HG02970 (cell line): ENCODE measurements around the gene ITGA1.
"Not testable (repeated sequence)": the region's sequence is repeated elsewhere in the genome, so short reads cannot be mapped to it uniquely, and the experiment has no call there.

ENCODE experiments used
- ATAC-seq: cut with Tn5 transposase; IDR thresholded peaks from one replicate; pipeline ENCODE4 v1.9.1; 2021; ENCODE audit warnings: mild to moderate bottlenecking, moderate library complexity, moderate number of reproducible peaks; ENCODE audit not compliant: unreplicated experiment, low FRiP score

ITGA1 gene

GRCh38 chr5:52824827-52825226, 37.1 kb downstream of the ITGA1 start:
- ATAC-seq, result no peak

- peak; percentile 86 for ATAC-seq
Observed at GRCh38 chr5:52825826-52826225, 38.1 kb downstream of the ITGA1 start.

- ATAC-seq, result no peak
Observed at GRCh38 chr5:52827815-52828214, 40.1 kb downstream of the ITGA1 start.

DNA sequence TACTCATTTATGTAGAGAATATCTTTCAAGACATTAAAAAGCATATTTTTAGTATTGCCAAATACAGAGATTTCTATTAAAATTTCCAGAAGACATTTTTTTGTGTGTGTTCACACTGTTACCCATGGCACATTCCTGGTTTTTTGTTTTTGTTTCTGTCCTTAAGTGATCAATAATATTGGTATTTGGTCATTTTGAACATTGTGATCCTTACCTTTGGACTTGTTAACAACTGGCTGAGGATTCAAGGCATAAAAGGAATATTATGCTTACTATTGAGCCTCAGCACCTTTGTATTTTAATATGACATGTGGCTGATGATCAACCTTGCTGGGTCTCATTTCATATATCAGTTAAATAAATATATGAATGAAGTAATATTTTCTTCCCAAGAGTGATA, 41.9 kb downstream of the ITGA1 start:
- ATAC-seq, result no peak

- no peak for ATAC-seq
Observed at GRCh38 chr5:52830650-52831049, 42.9 kb downstream of the ITGA1 start.

DNA sequence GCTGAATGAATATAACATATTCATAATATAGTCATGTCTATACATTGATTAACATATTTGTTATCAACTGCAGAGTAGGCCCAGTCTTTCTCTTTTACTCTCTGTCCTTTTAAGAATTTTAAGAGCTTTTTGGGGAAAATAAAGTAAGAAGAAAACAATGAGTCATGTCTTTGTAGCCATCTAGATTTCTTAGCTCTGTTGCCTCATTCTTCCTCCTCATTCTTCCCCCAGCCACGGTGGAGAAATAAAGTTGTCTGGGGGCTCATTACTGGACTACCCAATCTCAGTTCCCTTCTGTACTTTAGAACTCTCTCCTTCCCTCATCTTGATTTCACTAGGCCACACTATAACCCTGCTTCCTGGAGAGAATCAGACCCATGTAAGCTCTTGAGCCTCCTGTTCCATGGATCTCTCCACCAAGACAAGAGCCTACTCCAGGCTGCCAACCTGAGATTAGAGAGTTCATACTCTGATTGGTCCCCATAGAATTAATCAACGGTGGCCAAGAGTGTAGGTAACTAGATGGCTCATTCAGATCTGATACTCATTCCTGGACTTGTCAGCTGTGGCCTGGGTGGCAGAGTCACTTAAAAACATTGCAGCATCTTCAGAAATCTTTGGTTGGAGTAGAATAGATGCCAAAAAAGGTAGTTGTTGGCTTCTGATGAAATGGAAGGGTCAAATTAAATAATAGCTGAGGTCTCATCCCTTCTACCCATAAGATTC, 44.2 kb downstream of the ITGA1 start:
- no peak for ATAC-seq

- no peak for ATAC-seq
Observed at GRCh38 chr5:52834320-52834719, 46.6 kb downstream of the ITGA1 start.

GRCh38 chr5:52837068-52837467, 49.4 kb downstream of the ITGA1 start:
- ATAC-seq, result no peak

- no peak for ATAC-seq
Observed at GRCh38 chr5:52837591-52838001, 49.9 kb downstream of the ITGA1 start.

DNA sequence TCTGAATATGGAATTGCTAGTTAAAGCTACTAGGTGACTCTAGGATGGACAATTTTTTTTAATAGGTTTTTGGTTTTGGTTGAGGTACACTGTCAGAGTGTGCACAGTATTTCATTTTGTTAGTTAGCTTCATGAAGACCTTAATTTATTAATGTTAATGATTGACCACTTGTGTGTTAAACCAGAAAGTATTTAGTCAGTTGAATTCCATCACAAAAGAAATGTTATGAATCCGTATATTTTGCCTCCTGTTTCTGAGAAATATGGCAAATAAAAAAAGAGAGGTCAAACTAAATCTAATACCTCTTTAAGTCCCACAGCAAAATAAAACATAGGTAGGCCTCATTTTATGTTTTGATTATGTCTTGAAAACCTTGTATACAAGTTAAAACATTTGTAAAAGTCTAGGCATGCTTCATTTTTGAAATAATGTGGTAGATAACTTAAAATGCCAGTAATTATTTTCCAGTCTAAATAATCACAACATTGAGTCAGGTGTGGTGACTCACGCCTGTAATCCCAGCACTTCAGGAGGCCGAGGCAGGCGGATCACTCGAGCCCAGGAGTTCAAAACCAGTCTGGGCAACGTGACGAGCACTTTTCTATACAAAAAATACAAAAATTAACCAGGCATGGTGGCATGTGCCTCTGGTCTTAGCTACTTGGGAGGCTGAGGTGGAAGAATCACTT, 50.8 kb downstream of the ITGA1 start:
- ATAC-seq, result no peak

DNA sequence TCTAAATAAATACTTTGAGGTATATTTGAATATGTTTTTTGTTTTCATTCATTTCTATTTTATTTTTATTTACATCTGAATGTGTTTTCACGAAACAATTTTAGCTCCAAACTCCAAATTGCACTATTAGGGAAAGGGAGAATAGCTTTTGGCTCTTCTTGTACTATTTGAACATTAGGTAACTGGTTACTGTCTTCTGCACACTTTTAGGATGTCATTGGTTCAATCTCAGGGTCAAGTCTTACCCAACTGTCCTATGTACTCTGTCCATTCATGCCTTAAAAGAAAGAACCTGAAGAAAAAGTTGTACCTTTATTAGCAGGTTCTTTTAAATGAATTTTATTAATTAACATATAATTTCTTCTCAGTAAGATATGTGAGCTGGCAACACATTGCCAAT, 51.6 kb downstream of the ITGA1 start:
- no peak for ATAC-seq

DNA sequence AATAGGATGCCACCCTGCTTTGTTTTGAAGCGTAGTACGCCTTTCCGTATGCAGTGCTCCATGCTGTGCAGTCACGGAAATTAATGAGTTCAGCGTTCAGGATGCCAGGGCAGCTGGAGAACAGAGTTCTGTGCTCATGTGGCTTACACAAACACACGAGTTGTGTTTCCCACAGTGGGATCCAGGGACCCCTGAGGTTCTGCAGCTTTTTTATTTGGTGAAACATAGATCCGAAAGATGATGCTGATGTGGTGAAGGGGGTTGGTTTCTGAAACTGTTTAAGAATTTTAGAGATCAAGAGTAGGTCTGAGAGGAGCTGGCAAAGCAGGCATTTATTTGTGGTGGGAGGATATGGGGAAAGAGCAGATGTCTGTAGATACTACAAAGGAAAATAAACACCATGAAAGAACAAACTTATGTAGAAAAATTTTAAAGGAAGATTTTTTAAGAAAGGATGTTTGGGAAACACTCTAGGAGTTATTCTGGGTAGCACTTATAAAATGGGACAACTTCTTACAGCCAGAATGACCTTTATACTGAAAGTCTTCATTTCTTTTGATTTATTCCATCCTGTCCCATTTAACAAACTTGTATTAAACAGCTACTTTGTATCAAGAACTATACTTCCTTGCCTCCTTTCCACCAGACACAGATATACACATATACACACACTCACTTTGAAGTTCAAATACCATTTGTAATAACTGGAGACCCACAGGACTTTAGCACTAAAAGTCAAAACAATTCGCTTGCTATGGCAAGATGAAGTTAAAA, 52.7 kb downstream of the ITGA1 start:
- no peak for ATAC-seq

- ATAC-seq, result no peak
Observed at GRCh38 chr5:52841114-52841513, 53.4 kb downstream of the ITGA1 start.

DNA sequence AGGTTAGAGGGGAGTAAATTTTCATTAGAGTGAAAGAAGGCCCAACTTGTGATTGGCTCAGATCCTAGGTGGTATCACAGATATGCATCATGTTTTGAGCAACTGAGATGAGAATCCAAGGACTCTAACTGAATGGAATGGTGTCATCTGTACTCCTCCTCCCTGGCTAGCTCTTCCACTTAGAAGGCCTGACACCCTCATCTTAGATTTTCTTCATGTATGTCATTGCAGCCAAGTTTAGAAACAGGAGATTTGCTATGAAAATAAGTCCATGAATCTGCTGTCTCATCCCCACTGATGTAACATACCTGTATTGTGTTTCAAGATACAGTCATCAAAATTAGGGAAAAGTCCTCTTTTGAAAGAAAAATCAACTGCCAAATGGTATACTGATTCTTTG, 54.4 kb downstream of the ITGA1 start:
- ATAC-seq, result no peak

DNA sequence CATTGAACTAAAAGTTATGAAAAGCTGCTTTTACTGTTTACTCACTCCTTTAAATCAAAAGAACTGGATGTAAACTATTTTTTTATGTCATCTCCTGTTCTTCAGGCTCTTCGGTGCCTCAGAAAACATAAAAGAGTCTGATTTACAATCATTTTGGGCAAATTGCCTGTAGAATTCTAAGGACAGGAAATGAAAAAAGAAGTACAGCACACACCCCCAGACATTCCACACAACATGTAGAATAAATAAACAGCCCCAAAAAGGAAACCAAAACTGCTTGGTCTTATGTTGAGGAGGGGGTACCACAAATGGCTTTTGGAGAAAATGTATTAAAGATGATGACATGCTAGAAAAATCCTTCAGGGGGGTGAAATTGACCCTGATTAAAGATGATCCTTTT, 57.2 kb downstream of the ITGA1 start:
- no peak for ATAC-seq

DNA sequence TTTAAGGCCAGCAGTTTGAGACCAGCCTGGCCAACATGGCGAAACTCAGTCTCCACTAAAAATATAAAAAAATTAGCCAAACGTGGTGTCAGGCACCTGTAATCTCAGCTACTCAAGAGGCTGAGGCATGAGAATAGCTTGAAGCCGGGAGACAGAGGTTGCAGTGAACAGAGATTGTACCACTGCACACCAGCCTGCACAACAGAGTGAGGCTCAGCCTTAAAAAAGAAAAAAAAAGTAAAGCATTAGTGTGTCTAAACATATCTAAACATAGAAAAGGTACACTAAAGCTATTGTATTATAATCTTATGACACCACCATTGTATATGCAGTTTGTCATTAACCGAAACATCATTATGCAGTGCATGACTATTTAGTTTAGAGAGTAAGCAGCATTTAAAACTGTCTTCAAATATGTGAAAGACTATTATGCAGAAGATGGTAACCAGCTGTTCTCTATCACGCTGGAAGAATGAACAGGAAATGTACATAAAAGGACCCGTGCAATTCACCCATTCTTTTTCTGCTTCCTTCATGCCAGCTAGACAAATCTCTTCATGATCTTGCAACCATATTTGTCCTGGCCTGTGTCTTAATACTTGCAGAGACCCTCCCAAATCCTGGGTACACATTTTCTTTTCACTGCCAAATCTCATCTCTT, 58.6 kb downstream of the ITGA1 start:
- ATAC-seq, result no peak

DNA sequence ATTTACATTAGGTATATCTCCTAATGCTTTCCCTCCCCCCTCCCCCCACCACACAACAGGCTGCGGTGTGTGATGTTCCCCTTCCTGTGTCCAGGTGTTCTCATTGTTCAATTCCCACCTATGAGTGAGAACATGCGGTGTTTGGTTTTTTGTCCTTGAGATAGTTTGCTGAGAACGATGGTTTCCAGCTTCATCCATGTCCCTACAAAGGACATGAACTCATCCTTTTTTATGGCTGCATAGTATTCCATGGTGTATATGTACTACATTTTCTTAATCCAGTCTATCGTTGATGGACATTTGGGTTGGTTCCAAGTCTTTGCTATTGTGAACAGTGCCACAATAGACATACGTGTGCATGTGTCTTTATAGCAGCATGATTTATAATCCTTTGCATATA, 61.0 kb downstream of the ITGA1 start:
- not testable (repeated sequence) for ATAC-seq

DNA sequence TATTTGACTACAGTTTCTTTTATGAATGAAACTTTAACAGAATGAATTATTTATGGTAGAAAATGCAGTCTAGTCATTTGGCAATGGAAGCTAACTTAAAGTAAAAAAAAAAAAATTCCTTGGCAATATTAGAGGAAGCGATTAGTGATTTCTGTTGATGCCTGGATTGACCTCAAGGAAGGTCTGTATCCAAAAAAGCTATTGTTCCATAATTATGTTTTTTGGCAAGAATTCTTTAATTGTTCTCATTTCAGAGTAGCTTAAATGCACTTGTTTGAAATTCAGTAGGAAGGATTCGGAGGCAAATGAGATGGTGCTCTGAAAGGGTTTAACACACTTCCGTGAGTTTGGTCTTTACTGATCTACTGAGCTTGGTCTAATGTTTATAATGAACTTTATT, 61.8 kb downstream of the ITGA1 start:
- ATAC-seq, result no peak

GRCh38 chr5:52853650-52854049, 65.9 kb downstream of the ITGA1 start:
- ATAC-seq, result no peak

DNA sequence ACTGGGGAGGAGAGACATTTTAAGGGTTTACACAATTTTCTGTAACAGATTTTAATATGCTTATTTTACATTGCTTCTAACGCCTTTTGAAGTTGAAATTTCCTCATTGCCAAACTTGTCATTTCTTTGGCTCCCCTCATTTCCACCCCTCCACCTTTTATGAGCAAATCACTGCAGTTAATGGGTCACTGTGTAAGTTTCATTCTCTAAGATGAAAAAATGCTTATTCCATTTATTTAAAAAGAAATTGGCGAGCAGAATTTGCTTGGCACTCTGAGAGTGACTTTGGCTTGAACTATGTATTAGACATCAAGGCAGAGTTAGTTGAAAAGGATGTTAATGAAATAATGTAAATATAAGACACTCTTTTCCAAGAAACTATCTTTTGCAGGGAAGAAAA, 66.6 kb downstream of the ITGA1 start:
- ATAC-seq, result no peak

GRCh38 chr5:52854949-52855348, 67.2 kb downstream of the ITGA1 start:
- no peak for ATAC-seq
